Skeletal muscle tissue (tissue), 4 donors: Measurements from ENCODE around the gene CEP20. TPM values are rescaled to one million over a fixed set of nuclear protein-coding genes. Genes with fewer than 3 reads are reported as not detected.

ENCODE experiments used
- H3K27ac ChIP-seq: one replicate; pipeline ENCODE4 v1.7.0; 2013; ENCODE audit warnings: mild to moderate bottlenecking, low read depth, low read length, inconsistent platforms
- H3K27me3 ChIP-seq, 3 donors: one replicate each; pipeline ENCODE4 v1.7.0; 2013; ENCODE audit warnings: low read length in 3 of 3; ENCODE audit not compliant: control insufficient read depth in 3 of 3, insufficient read depth in 3 of 3
- H3K36me3 ChIP-seq, 3 donors: one replicate each; pipeline ENCODE4 v1.7.0; 2013; ENCODE audit warnings: low read length in 3 of 3; ENCODE audit not compliant: control insufficient read depth in 3 of 3, insufficient read depth in 3 of 3
- H3K4me1 ChIP-seq, 3 donors: one replicate each; pipeline ENCODE4 v1.7.0; 2013; ENCODE audit warnings: low read length in 3 of 3, mild to moderate bottlenecking in 3 of 3; ENCODE audit not compliant: control insufficient read depth in 3 of 3, insufficient read depth in 3 of 3
- H3K4me3 ChIP-seq, 3 donors: one replicate each; pipeline ENCODE4 v1.7.0; 2013; ENCODE audit warnings: low read length in 3 of 3
- H3K9ac ChIP-seq, 3 donors: one replicate each; pipeline ENCODE4 v1.7.0; 2013; ENCODE audit warnings: low read length in 3 of 3, mild to moderate bottlenecking in 3 of 3, moderate library complexity in 2 of 3, low read depth in 1 of 3
- H3K9me3 ChIP-seq, 3 donors: one replicate each; pipeline ENCODE4 v1.7.0; 2013; ENCODE audit warnings: low read length in 3 of 3; ENCODE audit not compliant: control insufficient read depth in 3 of 3
- total RNA-seq: library from RNA; depleted of rRNA; stranded (reverse); fragments of >200 nt; gene quantifications from one replicate; pipeline ENCODE4 v1.2.3, GENCODE V29; 2014
- donor health status: Osteomylitis.

The CEP20 gene
- total RNA-seq, 1 donor from 2014 or later, result 26.1 TPM

DNA sequence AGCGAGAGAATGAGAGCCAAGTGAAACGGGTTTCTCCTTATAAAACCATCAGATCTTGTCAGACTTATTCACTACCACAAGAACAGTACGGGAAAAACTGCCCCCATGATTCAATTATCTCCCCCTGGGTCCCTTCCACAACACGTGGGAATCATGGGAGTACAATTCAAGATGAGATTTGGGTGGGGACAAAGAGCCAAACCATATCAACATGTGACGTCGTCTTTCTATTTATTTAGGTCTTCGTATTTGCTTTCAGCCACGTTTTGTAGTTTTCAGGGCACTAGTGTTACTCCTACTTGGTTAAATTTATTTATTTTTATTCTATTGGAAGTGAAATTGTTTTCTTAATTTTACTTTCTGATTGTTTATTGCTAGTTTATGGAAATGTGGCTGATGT, 27.9 kb upstream of the CEP20 start:
- no peak overlapping the region for H3K9ac ChIP-seq
- H3K9me3 ChIP-seq, result no peaks in the 10 kb centered on the region
- H3K36me3 ChIP-seq, result no peaks in the 10 kb centered on the region
- no peaks in the 10 kb centered on the region for H3K27me3 ChIP-seq
- H3K4me3 ChIP-seq, result no peak overlapping the region
- no peak overlapping the region for H3K27ac ChIP-seq
- no peaks in the 10 kb centered on the region for H3K4me1 ChIP-seq

DNA sequence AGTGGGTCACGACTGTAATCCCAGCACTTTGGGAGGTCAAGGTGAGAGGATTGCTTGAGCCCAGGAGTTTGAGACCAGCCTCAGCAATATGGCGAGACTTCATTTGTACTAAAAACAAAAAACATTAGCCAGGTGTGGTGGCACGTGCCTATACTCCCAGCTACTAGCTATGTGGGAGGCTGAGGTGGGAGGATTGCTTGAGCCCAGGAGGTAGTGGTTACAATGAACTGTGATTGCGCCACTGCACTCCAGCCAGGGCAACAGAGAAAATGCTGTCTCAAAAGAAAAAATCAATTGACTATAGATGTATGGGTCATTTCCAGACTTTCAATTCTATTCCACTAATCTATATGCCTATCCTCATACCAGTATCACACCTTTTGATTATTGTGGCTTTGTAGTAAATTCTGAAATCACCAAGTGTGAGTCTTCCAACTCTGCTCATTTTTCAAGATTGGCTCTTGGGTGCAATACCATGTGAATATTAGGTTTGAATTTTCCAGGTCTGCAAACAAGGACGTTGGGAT, 27.2 kb upstream of the CEP20 start:
- no peaks in the 10 kb centered on the region for H3K9me3 ChIP-seq
- no peaks in the 10 kb centered on the region for H3K36me3 ChIP-seq
- H3K9ac ChIP-seq, result no peak overlapping the region
- H3K4me1 ChIP-seq, result no peaks in the 10 kb centered on the region
- H3K27ac ChIP-seq, result no peak overlapping the region
- no peaks in the 10 kb centered on the region for H3K27me3 ChIP-seq
- H3K4me3 ChIP-seq, result no peak overlapping the region

DNA sequence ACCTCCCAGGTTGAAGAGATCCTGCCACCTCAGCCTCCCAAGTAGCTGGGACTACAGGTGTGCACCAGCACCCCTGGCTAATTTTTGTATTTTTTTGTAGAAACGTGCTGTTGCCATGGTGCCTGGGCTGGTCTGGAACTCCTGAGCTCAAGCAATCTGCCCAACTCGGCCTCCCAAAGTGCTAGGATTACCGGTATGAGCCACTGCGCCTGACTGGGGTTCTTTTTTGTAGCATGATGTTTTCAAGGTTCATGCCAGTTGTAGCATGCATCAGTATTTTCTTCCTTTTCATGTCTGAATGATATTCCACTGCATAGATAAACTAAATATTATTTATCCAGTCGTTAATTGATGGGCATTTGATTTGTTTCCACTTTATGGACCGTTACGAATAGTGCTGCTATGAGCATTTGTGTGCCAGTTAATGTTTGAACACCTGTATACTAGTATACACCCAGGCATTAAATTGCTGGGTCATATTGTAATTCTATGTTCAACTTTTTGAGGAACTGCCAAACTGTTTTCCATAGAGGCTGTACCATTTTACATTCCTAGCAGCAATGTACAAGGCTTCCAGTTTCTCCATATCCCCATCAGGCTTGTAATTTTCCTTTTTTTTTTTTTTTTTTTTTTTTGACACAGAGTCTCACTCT, 24.8 kb upstream of the CEP20 start:
- no peak overlapping the region for H3K4me3 ChIP-seq
- no peaks in the 10 kb centered on the region for H3K27me3 ChIP-seq
- H3K9ac ChIP-seq, result no peak overlapping the region
- H3K27ac ChIP-seq, result no peak overlapping the region
- no peaks in the 10 kb centered on the region for H3K4me1 ChIP-seq
- no peaks in the 10 kb centered on the region for H3K9me3 ChIP-seq
- H3K36me3 ChIP-seq, result no peaks in the 10 kb centered on the region

DNA sequence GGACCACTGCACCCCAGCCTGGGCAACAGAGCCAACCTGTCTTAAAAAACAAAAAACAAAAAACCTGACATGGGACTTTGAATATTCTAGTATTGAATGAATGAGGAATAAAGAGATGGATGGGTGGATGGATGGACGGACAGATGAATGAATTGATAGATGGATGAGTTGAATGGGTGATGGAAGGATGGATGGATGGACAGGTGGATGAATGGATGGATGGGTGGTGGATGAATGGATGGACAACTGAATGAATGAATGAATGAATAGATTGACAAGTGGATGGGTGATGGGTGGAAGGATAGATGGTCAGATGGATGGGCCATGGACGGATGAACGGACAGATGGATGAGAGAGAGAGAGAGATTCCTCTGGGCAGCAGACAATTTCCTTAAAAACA, 22.8 kb upstream of the CEP20 start:
- H3K27ac ChIP-seq, result no peak overlapping the region
- H3K4me3 ChIP-seq, result no peak overlapping the region
- no peaks in the 10 kb centered on the region for H3K27me3 ChIP-seq
- H3K4me1 ChIP-seq, result no peaks in the 10 kb centered on the region
- H3K36me3 ChIP-seq, result no peaks in the 10 kb centered on the region
- no peaks in the 10 kb centered on the region for H3K9me3 ChIP-seq
- no peak overlapping the region for H3K9ac ChIP-seq

DNA sequence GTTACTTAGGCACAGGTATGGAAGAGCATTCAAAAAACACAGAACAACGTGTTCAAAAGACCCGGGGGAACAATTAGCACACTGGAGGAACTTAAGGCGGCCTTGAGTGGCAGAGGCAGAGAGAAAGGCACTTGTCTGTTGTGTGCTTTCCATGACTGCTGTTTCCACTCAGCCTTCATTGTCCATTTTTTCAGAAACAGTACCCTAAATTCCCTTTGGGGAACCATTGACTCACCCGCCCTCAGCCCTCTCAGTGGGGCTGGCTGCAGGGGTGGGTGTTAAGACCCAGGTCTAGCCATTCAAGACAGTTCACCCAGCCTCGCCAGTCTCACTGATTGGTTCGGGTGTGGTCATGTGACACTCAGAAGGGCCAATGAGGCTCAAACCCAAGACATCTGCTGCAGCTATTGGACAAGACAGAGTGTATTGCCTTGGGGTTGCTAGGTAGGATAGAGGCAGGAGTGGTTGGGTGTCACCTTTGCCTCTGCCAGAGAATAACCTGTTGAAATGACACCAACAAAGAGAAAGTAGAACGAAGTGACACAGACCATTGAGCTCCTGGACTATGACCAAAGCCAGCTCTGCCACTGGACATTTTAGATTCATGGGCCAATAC, 19.6 kb upstream of the CEP20 start:
- H3K27ac ChIP-seq, result no peak overlapping the region
- no peaks in the 10 kb centered on the region for H3K9me3 ChIP-seq
- no peaks in the 10 kb centered on the region for H3K27me3 ChIP-seq
- no peak overlapping the region for H3K9ac ChIP-seq
- H3K36me3 ChIP-seq, result no peaks in the 10 kb centered on the region
- no peak overlapping the region for H3K4me3 ChIP-seq
- no peaks in the 10 kb centered on the region for H3K4me1 ChIP-seq

DNA sequence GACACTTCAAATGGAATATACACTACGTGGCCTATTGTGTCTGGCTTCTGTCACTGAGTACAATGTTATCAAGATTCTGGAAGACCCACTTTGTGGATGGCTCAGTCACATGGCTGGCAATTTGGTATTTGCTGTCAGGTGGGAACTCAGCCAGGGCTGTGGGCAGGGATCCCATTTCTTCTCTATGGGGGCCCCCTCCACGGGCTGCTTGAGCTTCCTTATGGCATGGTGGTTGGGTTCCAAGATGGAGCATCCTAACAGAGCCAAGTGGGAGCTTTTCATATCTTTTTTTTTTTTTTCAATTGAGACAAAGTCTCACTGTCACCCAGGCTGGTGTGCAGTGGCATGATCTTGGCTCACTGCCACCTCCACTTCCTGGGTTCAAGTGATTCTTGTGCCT, 18.0 kb upstream of the CEP20 start:
- no peaks in the 10 kb centered on the region for H3K36me3 ChIP-seq
- no peaks in the 10 kb centered on the region for H3K9me3 ChIP-seq
- no peaks in the 10 kb centered on the region for H3K27me3 ChIP-seq
- no peak overlapping the region for H3K27ac ChIP-seq
- H3K4me3 ChIP-seq, result no peak overlapping the region
- no peak overlapping the region for H3K9ac ChIP-seq
- no peaks in the 10 kb centered on the region for H3K4me1 ChIP-seq

DNA sequence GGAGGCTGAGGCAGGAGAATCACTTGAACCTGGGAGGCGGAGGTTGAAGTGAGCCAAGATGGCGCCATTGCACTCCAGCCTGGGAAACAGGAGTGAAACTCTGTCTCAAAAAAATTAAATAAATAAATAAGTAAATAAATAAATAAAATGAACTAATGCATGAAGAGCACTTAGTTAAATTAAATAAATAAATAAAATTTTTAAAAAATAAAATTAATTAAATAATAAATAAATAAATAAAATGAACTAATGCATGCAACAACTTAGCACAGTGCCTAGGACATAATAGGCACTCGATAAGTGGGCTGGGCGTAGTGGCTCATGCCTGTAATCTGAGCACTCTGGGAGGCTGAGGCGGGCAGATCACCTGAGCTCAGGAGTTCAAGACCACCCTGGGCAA, 15.6 kb upstream of the CEP20 start:
- Histone ChIP-seq H3K4me3 (no peak overlapping the region), H3K9me3 (no peaks in the 10 kb centered on the region), H3K36me3 (no peaks in the 10 kb centered on the region), H3K4me1 (no peaks in the 10 kb centered on the region), H3K27me3 (no peaks in the 10 kb centered on the region), H3K9ac (no peak overlapping the region), H3K27ac (no peak overlapping the region)

DNA sequence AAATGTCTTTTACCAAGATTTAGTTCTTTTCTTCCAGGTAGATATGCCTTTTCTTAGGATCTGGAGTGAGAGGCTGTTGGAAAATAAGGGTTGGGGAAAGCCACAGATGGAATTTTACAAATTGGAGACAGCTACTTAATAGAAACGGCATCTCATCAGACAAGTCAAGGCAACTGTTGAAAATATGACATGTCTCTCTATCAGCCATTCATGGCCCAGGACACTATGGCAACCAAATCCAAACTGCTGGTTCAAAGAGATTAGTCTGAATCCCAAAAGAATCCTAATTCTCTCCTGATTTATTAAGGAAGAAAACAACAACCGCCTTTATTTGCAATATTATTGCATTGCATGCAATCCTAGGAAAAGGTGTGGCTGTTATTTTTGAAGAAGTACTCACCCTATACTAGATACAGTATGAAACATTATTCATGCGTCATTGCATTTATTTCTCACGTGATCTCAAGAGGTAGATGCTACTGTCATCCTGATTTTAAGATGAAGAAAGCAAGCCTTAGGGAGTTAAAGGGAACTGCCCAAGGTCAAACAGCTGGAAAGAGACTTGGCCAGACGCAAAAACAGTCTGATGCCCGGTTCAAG, 12.6 kb upstream of the CEP20 start:
- no peak overlapping the region for H3K27ac ChIP-seq
- no peaks in the 10 kb centered on the region for H3K9me3 ChIP-seq
- H3K36me3 ChIP-seq, result no peaks in the 10 kb centered on the region
- H3K4me1 ChIP-seq, result no peaks in the 10 kb centered on the region
- H3K27me3 ChIP-seq, result no peaks in the 10 kb centered on the region
- no peak overlapping the region for H3K9ac ChIP-seq
- no peak overlapping the region for H3K4me3 ChIP-seq

DNA sequence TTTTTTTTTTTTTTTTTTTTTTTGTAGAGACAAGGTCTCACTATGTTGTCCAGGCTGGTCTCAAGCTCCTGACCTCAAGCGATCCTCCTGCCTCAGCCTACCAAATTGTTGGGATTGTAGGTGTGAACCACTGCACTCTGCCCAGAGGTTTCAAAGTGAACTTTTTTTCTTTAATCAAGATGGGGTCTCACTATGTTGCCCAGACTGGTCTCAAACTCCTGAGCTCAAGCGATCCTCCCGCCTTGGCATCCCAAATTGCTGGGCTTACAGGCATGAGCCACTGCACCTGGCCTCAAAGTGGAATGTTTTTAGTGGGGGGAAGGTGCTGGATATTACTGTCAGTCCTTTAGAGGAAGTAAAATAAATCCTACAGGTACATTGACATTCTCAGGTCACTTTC, 12.0 kb upstream of the CEP20 start:
- Histone ChIP-seq H3K9ac (no peak overlapping the region), H3K27ac (no peak overlapping the region), H3K4me3 (no peak overlapping the region), H3K36me3 (no peaks in the 10 kb centered on the region), H3K4me1 (no peaks in the 10 kb centered on the region), H3K27me3 (no peaks in the 10 kb centered on the region), H3K9me3 (no peaks in the 10 kb centered on the region)

DNA sequence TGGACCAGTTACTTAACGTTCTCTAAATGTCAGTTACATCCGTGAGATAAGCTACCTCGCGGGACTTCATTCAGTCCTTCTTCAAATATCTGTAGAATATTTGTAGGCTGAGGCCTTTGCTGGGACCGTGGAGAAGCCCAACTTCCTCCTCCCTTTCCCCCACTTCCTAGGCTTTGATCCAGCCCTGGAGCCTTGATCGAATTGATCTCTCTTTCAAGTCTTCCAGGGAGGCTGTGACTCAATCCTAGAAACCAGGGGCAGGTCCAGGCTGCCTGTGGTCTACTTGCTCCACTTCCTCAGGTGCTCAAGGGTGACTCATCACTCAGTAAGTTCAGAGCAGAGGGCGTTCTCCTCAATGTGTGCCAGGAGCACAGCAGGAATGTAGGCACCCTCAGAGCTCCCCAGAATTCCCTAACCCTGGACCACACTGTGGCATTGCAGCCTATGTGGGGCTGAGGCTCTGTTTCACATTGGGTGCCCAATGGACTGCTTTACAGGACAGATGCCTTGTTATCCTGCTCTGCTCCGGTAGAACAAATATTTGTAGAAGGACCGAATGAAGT, 11.2 kb upstream of the CEP20 start:
- Histone ChIP-seq H3K27ac (no peak overlapping the region), H3K9me3 (no peaks in the 10 kb centered on the region), H3K27me3 (no peaks in the 10 kb centered on the region), H3K4me3 (no peak overlapping the region), H3K36me3 (no peaks in the 10 kb centered on the region), H3K4me1 (no peaks in the 10 kb centered on the region), H3K9ac (no peak overlapping the region)
